DOHH2 (cell line): ENCODE measurements around the gene SWT1.

ENCODE experiments used
- H3F3A ChIP-seq: fragments of 200-600 bp; sonication (generic), shearing (Covaris generic); 2 replicates; pipeline ENCODE4 v1.6.0; 2016; ENCODE audit warnings: antibody characterized with exemption, mild to moderate bottlenecking; ENCODE audit not compliant: control insufficient read depth, insufficient read depth
- H3K27ac ChIP-seq: fragments of 200-600 bp; sonication (generic); 2 replicates; pipeline ENCODE4 v1.5.1; 2014; ENCODE audit warnings: low read depth, mild to moderate bottlenecking, low read length, moderate library complexity
- H3K27me3 ChIP-seq: fragments of 200-600 bp; sonication (generic); 2 replicates; pipeline ENCODE4 v1.6.1; 2014; ENCODE audit warnings: mild to moderate bottlenecking, low read length, mixed read lengths; ENCODE audit not compliant: control insufficient read depth
- H3K36me3 ChIP-seq: fragments of 200-600 bp; sonication (generic); 2 replicates; pipeline ENCODE4 v1.6.1; 2014; ENCODE audit warnings: mild to moderate bottlenecking, low read length, moderate library complexity, mixed read lengths; ENCODE audit not compliant: control insufficient read depth
- H3K4me1 ChIP-seq: fragments of 200-600 bp; sonication (generic); 2 replicates; pipeline ENCODE4 v1.6.1; 2014; ENCODE audit warnings: mild to moderate bottlenecking, low read length, mixed read lengths; ENCODE audit not compliant: control insufficient read depth
- H3K4me2 ChIP-seq: fragments of 200-600 bp; sonication (generic); 2 replicates; pipeline ENCODE4 v1.6.0; 2014; ENCODE audit warnings: mild to moderate bottlenecking, low read length, moderate library complexity
- H3K4me3 ChIP-seq: fragments of 200-600 bp; sonication (generic); 2 replicates; pipeline ENCODE4 v1.5.1; 2014; ENCODE audit warnings: mild to moderate bottlenecking, low read length, mixed read lengths
- H3K79me2 ChIP-seq: fragments of 200-600 bp; sonication (generic); 2 replicates; pipeline ENCODE4 v1.6.1; 2014; ENCODE audit warnings: mild to moderate bottlenecking, low read length, mixed read lengths; ENCODE audit not compliant: control insufficient read depth
- H3K9me2 ChIP-seq: fragments of 200-600 bp; sonication (generic); replicated peaks from 2 replicates; pipeline ENCODE4 v1.6.1; 2014; ENCODE audit warnings: mild to moderate bottlenecking, low read length, mixed read lengths; ENCODE audit not compliant: control insufficient read depth
- H3K9me3 ChIP-seq: fragments of 200-600 bp; sonication (generic); 2 replicates; pipeline ENCODE4 v1.6.1; 2014; ENCODE audit warnings: antibody characterized with exemption, low read length, mixed read lengths; ENCODE audit not compliant: control insufficient read depth, insufficient read depth
- H4K20me1 ChIP-seq: fragments of 200-600 bp; sonication (generic); 2 replicates; pipeline ENCODE4 v1.6.0; 2014; ENCODE audit warnings: low read depth, mild to moderate bottlenecking, antibody characterized with exemption, low read length, moderate library complexity; ENCODE audit not compliant: control insufficient read depth, insufficient read depth
- CTCF ChIP-seq: fragments of 200-600 bp; sonication (generic); IDR thresholded peaks from one replicate; pipeline ENCODE4 v1.5.1; 2014; ENCODE audit warnings: antibody characterized with exemption, mild to moderate bottlenecking, low read depth, low read length; ENCODE audit not compliant: poor library complexity, severe bottlenecking
- EZH2phosphoT487 ChIP-seq: fragments of 200-600 bp; sonication (generic); IDR thresholded peaks from 2 replicates; pipeline ENCODE4 v1.6.1; 2017; ENCODE audit warnings: borderline replicate concordance, mild to moderate bottlenecking, antibody characterized with exemption, low read length, moderate library complexity, mixed read lengths

Gene SWT1

GRCh38 chr1:185341196-185341781 is 184.3 kb downstream of the SWT1 start:
- H3K4me1 ChIP-seq = peaks cover 24% of the 10 kb centered on the region
- peaks cover 3% of the 10 kb centered on the region; the same call in 1 of the 2 replicates for H3F3A ChIP-seq
- no peaks in the 10 kb centered on the region for H3K36me3 ChIP-seq
- H3K4me2 ChIP-seq = no peak overlapping the region
- no peaks in the 10 kb centered on the region for H3K27me3 ChIP-seq
- H3K27ac ChIP-seq = no peak overlapping the region
- no peak for TF ChIP-seq CTCF
- TF ChIP-seq EZH2phosphoT487 = no peak
- no peaks in the 10 kb centered on the region for H3K9me2 ChIP-seq
- H3K4me3 ChIP-seq = no peak overlapping the region
- no peaks in the 10 kb centered on the region for H3K79me2 ChIP-seq
- no peaks in the 10 kb centered on the region for H4K20me1 ChIP-seq
- no peaks in the 10 kb centered on the region for H3K9me3 ChIP-seq
